Measurements from ENCODE around the gene TRMT10A.

GRCh38 chr4:99610605-99611175 is 46.9 kb upstream of the TRMT10A start:
- TF ChIP-seq, protein P1, sequence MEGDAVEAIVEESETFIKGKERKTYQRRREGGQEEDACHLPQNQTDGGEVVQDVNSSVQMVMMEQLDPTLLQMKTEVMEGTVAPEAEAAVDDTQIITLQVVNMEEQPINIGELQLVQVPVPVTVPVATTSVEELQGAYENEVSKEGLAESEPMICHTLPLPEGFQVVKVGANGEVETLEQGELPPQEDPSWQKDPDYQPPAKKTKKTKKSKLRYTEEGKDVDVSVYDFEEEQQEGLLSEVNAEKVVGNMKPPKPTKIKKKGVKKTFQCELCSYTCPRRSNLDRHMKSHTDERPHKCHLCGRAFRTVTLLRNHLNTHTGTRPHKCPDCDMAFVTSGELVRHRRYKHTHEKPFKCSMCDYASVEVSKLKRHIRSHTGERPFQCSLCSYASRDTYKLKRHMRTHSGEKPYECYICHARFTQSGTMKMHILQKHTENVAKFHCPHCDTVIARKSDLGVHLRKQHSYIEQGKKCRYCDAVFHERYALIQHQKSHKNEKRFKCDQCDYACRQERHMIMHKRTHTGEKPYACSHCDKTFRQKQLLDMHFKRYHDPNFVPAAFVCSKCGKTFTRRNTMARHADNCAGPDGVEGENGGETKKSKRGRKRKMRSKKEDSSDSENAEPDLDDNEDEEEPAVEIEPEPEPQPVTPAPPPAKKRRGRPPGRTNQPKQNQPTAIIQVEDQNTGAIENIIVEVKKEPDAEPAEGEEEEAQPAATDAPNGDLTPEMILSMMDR (IDR thresholded peaks at IDR 0.05 in 2 of 3, conservative IDR thresholded peaks at IDR 0.05 in 1 of 3; ENCODE audit: borderline replicate concordance in 1 of 3, insufficient read depth in 1 of 3, low read depth in 2 of 3, low read length in 2 of 3) = no peak
- no peak for TF ChIP-seq EZH2 (IDR thresholded peaks at IDR 0.05)
- TF ChIP-seq EZH2phosphoT487 (IDR thresholded peaks at IDR 0.05; ENCODE audit: borderline replicate concordance) = no peak
- TF ChIP-seq YY1 (IDR thresholded peaks at IDR 0.05; ENCODE audit: extremely low read depth, insufficient replicate concordance, low read depth, low read length) = no peak
- no peak for TF ChIP-seq POLR2A (IDR thresholded peaks at IDR 0.05; ENCODE audit: borderline replicate concordance, extremely low read depth, insufficient read depth, insufficient read length)
- TF ChIP-seq SRF (IDR thresholded peaks at IDR 0.05; ENCODE audit: low read depth) = no peak
- TF ChIP-seq, protein P2, sequence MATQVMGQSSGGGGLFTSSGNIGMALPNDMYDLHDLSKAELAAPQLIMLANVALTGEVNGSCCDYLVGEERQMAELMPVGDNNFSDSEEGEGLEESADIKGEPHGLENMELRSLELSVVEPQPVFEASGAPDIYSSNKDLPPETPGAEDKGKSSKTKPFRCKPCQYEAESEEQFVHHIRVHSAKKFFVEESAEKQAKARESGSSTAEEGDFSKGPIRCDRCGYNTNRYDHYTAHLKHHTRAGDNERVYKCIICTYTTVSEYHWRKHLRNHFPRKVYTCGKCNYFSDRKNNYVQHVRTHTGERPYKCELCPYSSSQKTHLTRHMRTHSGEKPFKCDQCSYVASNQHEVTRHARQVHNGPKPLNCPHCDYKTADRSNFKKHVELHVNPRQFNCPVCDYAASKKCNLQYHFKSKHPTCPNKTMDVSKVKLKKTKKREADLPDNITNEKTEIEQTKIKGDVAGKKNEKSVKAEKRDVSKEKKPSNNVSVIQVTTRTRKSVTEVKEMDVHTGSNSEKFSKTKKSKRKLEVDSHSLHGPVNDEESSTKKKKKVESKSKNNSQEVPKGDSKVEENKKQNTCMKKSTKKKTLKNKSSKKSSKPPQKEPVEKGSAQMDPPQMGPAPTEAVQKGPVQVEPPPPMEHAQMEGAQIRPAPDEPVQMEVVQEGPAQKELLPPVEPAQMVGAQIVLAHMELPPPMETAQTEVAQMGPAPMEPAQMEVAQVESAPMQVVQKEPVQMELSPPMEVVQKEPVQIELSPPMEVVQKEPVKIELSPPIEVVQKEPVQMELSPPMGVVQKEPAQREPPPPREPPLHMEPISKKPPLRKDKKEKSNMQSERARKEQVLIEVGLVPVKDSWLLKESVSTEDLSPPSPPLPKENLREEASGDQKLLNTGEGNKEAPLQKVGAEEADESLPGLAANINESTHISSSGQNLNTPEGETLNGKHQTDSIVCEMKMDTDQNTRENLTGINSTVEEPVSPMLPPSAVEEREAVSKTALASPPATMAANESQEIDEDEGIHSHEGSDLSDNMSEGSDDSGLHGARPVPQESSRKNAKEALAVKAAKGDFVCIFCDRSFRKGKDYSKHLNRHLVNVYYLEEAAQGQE (IDR thresholded peaks at IDR 0.05; ENCODE audit: low read depth) = no peak
- no peak for TF ChIP-seq POLR2AphosphoS5 (IDR thresholded peaks at IDR 0.05; ENCODE audit: low read depth, low read length)
- TF ChIP-seq ELF1 (IDR thresholded peaks at IDR 0.05; ENCODE audit: borderline replicate concordance, low read depth) = no peak
- TF ChIP-seq JUND (IDR thresholded peaks at IDR 0.05) = no peak

All from HCT116 (cell line).